Subcutaneous abdominal adipose tissue (tissue), 5 donors: ENCODE measurements around the gene FAM50A.

Experiments used
- H3K27ac ChIP-seq: one replicate; pipeline ENCODE4 v1.7.0; 2013; ENCODE audit warnings: low read depth, mild to moderate bottlenecking, inconsistent platforms, low read length, moderate library complexity
- H3K27me3 ChIP-seq, 5 donors: one replicate each; pipeline ENCODE4 v1.7.0; 2013; ENCODE audit warnings: low read length in 5 of 5, inconsistent platforms in 1 of 5; ENCODE audit not compliant: control insufficient read depth in 5 of 5, insufficient read depth in 4 of 5
- H3K36me3 ChIP-seq, 5 donors: one replicate each; pipeline ENCODE4 v1.7.0; 2013; ENCODE audit warnings: low read length in 5 of 5; ENCODE audit not compliant: control insufficient read depth in 5 of 5, insufficient read depth in 5 of 5
- H3K4me1 ChIP-seq, 5 donors: one replicate each; pipeline ENCODE4 v1.7.0; 2013; ENCODE audit warnings: low read length in 5 of 5, mild to moderate bottlenecking in 3 of 5, moderate library complexity in 1 of 5; ENCODE audit not compliant: control insufficient read depth in 5 of 5, insufficient read depth in 5 of 5
- H3K4me3 ChIP-seq, 5 donors: one replicate each; pipeline ENCODE4 v1.7.0; 2013; ENCODE audit warnings: low read length in 5 of 5, low read depth in 1 of 5
- H3K9ac ChIP-seq, 5 donors: one replicate each; pipeline ENCODE4 v1.7.0; 2013; ENCODE audit warnings: low read length in 5 of 5, mild to moderate bottlenecking in 4 of 5, moderate library complexity in 3 of 5
- H3K9me3 ChIP-seq, 5 donors: one replicate each; pipeline ENCODE4 v1.7.0; 2013; ENCODE audit warnings: low read length in 5 of 5; ENCODE audit not compliant: control insufficient read depth in 5 of 5
- donor health status: healthy.
- donor health status: healthy.
- donor health status: healthy.
- donor health status: healthy.
- donor health status: healthy.

Gene FAM50A

GRCh38 chrX:154462396-154462795 lies 18.5 kb downstream of the FAM50A start:
- Histone ChIP-seq H3K27me3 (peaks cover 0 to 5% (median 0%) of the 10 kb centered on the region in 5 donors), H3K4me1 (peaks cover 0 to 20% (median 12%) of the 10 kb centered on the region in 5 donors), H3K36me3 (peaks cover 0 to 62% (median 37%) of the 10 kb centered on the region in 5 donors), H3K27ac (no peak overlapping the region), H3K4me3 (no peak overlapping the region), H3K9ac (no peak overlapping the region), H3K9me3 (no peaks in the 10 kb centered on the region)

DNA sequence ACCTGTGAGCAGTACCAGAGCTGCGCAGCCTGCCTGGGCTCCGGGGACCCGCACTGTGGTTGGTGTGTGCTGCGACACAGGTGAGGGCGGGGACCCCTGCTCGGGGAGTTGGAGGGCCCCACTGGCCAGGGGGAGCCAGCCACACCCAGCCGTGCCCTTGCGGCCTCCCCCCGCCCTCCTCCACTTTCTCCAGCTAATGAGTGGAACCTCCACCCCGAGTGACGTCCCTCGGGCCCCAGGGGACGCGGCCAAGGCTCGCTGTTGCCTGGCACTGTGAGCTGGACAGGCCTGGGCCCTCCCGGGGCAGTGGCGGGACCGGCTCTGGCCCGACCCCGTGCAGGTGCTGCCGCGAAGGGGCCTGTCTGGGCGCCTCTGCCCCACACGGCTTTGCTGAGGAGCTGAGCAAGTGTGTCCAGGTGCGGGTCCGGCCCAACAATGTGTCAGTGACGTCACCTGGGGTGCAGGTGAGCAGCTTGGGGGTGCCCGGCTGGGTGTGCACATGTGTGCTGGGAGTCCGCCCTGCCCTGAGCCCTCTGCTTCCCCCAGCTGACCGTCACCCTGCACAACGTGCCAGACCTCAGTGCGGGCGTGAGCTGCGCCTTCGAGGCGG lies 19.8 kb downstream of the FAM50A start:
- H3K9me3 ChIP-seq = no peaks in the 10 kb centered on the region
- H3K9ac ChIP-seq = no peak overlapping the region
- H3K4me1 ChIP-seq = peaks cover 0 to 16% (median 10%) of the 10 kb centered on the region in 5 donors
- no peak overlapping the region for H3K4me3 ChIP-seq
- H3K36me3 ChIP-seq = peaks cover 0 to 76% (median 50%) of the 10 kb centered on the region in 5 donors
- peaks cover 0 to 5% (median 3%) of the 10 kb centered on the region in 5 donors for H3K27me3 ChIP-seq
- no peak overlapping the region for H3K27ac ChIP-seq

DNA sequence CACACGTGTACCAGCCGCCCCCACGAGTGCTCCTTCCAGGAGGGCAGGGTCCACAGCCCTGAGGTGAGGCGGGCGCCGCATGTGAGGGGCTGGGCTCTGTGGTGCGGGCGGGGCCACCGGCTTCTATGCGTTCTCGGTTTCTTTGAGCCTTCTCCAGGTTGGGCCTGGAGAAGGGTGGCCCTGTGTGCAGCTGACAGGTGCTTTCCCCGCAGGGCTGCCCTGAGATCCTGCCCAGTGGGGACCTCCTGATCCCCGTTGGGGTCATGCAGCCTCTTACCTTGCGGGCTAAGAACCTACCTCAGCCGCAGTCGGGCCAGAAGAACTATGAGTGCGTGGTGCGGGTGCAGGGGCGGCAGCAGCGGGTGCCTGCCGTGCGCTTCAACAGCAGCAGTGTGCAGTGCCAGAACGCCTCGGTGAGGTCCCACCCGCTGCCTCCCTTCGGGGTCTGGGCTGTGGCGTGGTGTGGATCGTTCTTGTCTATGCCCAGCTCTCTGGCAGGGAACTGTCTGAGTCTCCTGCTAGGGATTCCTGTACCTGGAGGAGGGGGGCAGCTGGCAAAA lies 20.9 kb downstream of the FAM50A start:
- Histone ChIP-seq H3K9me3 (no peaks in the 10 kb centered on the region), H3K36me3 (peaks cover 0 to 87% (median 60%) of the 10 kb centered on the region in 5 donors), H3K4me3 (no peak overlapping the region), H3K27ac (no peak overlapping the region), H3K4me1 (peaks cover 0 to 7% (median 1%) of the 10 kb centered on the region in 5 donors), H3K9ac (no peak overlapping the region), H3K27me3 (peaks cover 0 to 6% (median 4%) of the 10 kb centered on the region in 5 donors)

DNA sequence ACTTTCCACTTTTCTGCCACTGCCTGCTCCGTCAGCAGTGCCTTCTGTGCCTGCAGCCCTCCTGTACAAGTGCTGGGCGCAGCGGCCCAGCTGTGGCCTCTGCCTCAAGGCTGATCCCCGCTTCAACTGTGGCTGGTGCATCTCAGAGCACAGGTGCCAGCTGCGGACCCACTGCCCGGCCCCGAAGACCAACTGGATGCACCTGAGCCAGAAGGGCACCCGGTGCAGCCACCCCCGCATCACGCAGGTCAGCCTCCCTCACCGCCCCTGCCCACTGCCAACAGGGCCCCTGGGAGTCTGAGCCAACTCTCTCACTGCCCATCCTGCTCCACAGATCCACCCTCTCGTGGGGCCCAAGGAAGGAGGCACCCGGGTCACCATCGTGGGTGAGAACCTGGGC lies 21.7 kb downstream of the FAM50A start:
- peaks cover 0 to 93% (median 65%) of the 10 kb centered on the region in 5 donors for H3K36me3 ChIP-seq
- H3K4me3 ChIP-seq = no peak overlapping the region
- no peaks in the 10 kb centered on the region for H3K9me3 ChIP-seq

GRCh38 chrX:154466036-154466435 lies 22.1 kb downstream of the FAM50A start:
- Histone ChIP-seq H3K9me3 (no peaks in the 10 kb centered on the region), H3K36me3 (peaks cover 0 to 93% (median 65%) of the 10 kb centered on the region in 5 donors), H3K27me3 (peaks cover 0 to 6% (median 4%) of the 10 kb centered on the region in 5 donors), H3K9ac (no peak overlapping the region), H3K4me1 (no peaks in the 10 kb centered on the region), H3K4me3 (no peak overlapping the region), H3K27ac (no peak overlapping the region)

More for the DNA sequence above, 21.7 kb downstream of the FAM50A start:
- H3K9ac ChIP-seq = no peak overlapping the region
- no peak overlapping the region for H3K27ac ChIP-seq
- H3K27me3 ChIP-seq = peaks cover 0 to 6% (median 4%) of the 10 kb centered on the region in 5 donors
- no peaks in the 10 kb centered on the region for H3K4me1 ChIP-seq

DNA sequence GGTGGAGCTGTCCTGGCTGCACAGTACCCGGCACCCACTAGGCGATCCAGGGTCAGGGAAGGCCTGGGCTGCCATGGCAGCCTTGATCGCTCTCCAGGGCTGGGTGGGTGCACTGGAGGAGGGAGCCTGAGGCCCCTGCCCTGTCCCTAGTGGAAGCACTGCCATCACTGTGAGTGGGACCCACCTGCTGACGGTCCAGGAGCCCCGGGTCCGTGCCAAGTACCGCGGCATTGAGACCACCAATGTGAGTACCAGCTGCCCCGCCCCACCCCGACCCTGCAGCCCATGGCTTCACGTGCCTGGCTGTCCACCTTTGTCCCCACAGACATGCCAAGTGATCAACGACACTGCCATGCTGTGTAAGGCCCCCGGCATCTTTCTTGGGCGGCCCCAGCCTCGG lies 23.0 kb downstream of the FAM50A start:
- no peak overlapping the region for H3K27ac ChIP-seq
- H3K4me3 ChIP-seq = no peak overlapping the region
- H3K36me3 ChIP-seq = peaks cover 0 to 94% (median 72%) of the 10 kb centered on the region in 5 donors
- no peaks in the 10 kb centered on the region for H3K4me1 ChIP-seq
- no peaks in the 10 kb centered on the region for H3K9me3 ChIP-seq
- peaks cover 0 to 6% (median 4%) of the 10 kb centered on the region in 5 donors for H3K27me3 ChIP-seq
- no peak overlapping the region for H3K9ac ChIP-seq

DNA sequence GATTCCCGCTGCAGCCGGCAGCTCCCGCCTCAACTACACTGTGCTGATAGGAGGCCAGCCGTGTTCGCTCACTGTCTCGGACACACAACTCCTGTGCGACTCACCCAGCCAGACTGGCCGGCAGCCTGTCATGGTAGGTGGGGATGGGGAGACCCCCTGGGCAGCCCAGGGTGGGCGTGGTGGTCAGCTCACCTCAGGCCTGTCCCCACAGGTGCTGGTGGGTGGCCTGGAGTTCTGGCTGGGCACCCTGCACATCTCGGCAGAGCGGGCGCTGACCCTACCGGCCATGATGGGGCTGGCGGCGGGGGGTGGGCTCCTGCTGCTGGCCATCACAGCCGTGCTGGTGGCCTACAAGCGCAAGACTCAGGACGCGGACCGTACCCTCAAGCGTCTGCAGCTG lies 23.6 kb downstream of the FAM50A start:
- peaks cover 0 to 6% (median 1%) of the 10 kb centered on the region in 5 donors for H3K27me3 ChIP-seq
- H3K9me3 ChIP-seq = no peaks in the 10 kb centered on the region
- no peak overlapping the region for H3K4me3 ChIP-seq
- peaks cover 0 to 96% (median 67%) of the 10 kb centered on the region in 5 donors for H3K36me3 ChIP-seq
- no peak overlapping the region for H3K9ac ChIP-seq
- no peak overlapping the region for H3K27ac ChIP-seq
- no peaks in the 10 kb centered on the region for H3K4me1 ChIP-seq

GRCh38 chrX:154468217-154468616 lies 24.3 kb downstream of the FAM50A start:
- no peaks in the 10 kb centered on the region for H3K4me1 ChIP-seq
- H3K9me3 ChIP-seq = no peaks in the 10 kb centered on the region
- no peak overlapping the region for H3K9ac ChIP-seq
- no peak overlapping the region for H3K27ac ChIP-seq
- H3K27me3 ChIP-seq = peaks cover 0 to 6% (median 0%) of the 10 kb centered on the region in 5 donors
- peaks cover 0 to 96% (median 67%) of the 10 kb centered on the region in 5 donors for H3K36me3 ChIP-seq
- H3K4me3 ChIP-seq = no peak overlapping the region

GRCh38 chrX:154469114-154469513 lies 25.2 kb downstream of the FAM50A start:
- Histone ChIP-seq H3K27me3 (peaks cover 0 to 6% (median 0%) of the 10 kb centered on the region in 5 donors), H3K4me3 (no peak overlapping the region), H3K27ac (no peak overlapping the region), H3K36me3 (peaks cover 0 to 91% (median 67%) of the 10 kb centered on the region in 5 donors), H3K9me3 (no peaks in the 10 kb centered on the region), H3K9ac (no peak overlapping the region), H3K4me1 (no peaks in the 10 kb centered on the region)

DNA sequence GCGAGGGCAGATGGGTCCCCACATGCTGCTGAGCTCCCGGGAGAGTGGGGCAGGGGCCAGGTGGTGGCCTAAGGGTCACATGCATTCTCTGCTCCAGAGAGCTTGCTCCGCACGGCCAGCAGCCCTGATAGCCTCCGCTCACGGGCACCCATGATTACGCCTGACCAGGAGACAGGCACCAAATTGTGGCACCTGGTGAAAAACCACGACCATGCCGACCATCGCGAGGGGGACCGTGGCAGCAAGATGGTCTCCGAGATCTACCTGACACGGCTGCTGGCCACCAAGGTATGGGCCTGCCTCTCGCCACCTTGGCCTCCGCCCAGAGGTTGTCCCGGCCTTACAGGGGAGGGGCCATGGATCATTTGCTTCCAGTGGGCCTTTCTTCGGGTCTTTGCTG lies 25.9 kb downstream of the FAM50A start:
- Histone ChIP-seq H3K27ac (no peak overlapping the region), H3K9me3 (no peaks in the 10 kb centered on the region), H3K4me3 (no peak overlapping the region), H3K4me1 (no peaks in the 10 kb centered on the region), H3K27me3 (peaks cover 0 to 6% (median 0%) of the 10 kb centered on the region in 5 donors), H3K36me3 (peaks cover 0 to 84% (median 66%) of the 10 kb centered on the region in 5 donors), H3K9ac (no peak overlapping the region)
